ENCODE results near the gene ESPNL.

ESPNL gene

GRCh38 chr2:238060542-238061314 is 39.4 kb upstream of the ESPNL start, which contains the start of gene SCLY:
SCLY (plus strand) TSS chr2:238061001; CDS start chr2:238061055, 54 bp downstream.
- peak within 1 kb of the TSS; percentile 86 for H3K4me3 ChIP-seq (ENCODE audit: low read depth, low read length)
- in situ Hi-C loops (cut with HindIII; ENCODE audit: low sequenced_read_pairs): no loop called here
- DNase-seq (ENCODE audit: low read depth, low spot score): peak; percentile 99
- TF ChIP-seq CTCF (IDR thresholded peaks at IDR 0.05; ENCODE audit: low read depth, low read length): no peak

DNA sequence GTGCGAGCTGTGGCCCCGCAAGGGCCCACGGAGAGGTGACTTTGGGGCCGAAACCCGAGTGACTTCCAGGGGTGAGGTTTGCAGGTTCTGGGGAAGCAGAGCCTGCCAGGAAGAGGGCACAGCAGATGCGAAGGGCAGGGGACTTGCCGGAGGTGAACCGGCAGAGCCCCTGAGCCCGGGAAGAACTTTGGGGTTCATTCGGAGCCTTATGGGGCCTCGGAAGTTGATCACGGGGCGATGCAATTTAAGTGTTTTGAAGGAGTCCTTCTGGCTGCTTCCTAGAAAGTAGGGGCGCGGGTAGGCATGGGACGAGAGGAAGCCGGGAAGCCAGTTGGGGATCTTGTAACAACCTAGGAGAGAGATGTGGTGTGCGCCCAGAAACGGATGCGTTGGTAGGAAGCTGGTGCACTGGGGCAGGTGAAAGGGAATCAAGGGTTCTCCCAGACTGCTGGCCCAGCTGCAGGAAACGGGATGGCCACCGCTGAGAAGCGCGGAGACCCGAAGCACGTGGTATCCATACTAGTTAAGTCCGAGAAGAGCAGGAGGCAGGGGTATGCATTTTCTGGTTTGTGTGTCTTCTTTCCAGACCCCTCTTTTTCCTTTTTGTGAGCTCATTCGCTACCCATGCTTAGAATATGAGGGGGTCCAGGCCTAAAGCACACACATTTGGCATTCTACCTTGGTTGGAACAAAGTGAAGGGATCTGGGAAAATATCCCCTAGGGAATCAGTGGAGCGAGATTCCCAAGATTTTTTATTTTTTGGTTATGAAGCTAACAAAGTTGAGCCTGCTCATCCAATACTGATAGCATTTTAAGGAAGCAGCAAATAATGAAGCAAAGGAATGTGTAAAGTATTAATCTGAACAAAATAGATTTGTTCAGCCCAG is 38.6 kb upstream of the ESPNL start:
- peak; percentile 38 for DNase-seq (ENCODE audit: low read depth, low spot score)
- H3K4me3 ChIP-seq (ENCODE audit: low read depth, low read length): peak overlapping the region; percentile 86
- in situ Hi-C loops (cut with HindIII; ENCODE audit: low sequenced_read_pairs): no loop called here
- TF ChIP-seq CTCF (IDR thresholded peaks at IDR 0.05; ENCODE audit: low read depth, low read length): no peak

DNA sequence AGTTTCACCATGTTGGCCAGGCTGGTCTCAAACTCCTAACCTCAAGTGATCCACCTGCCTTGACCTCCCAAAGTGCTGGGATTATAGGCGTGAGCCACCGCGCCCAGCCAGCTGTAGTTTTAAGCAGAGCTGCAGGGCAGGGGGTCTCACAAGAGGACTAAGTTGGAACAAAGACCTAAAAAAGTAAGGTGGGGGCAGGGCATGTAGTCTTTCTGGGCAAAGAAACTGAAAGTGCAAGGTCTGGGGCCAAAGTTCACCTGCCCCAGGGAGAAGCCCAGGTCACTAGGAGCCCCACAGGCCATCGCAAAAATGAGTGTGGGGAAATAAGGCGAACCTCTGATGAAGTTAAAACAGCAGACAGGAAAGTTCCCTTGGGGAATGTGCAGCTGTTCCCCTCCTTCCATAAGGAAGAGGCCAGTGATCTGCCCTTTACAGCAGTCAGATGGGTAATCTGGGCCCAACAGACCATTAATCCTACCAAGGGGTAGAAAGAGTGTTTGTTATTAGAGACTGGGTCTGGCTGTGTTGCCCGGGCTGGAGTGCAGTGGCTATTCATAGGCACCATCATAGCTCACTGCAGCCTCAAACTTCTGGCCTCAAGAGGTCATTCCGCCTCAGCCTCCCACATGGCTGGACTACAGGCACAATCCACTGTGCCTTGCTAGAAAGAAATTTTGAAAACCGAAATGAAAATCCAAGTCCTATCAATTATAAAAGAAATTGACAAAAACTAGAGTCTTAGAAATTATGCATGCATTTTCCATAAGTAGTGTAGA is 36.5 kb upstream of the ESPNL start:
- in situ Hi-C loops (cut with HindIII; ENCODE audit: low sequenced_read_pairs): no loop called here
- TF ChIP-seq CTCF (IDR thresholded peaks at IDR 0.05; ENCODE audit: low read depth, low read length): no peak
- no peak overlapping the region for H3K4me3 ChIP-seq (ENCODE audit: low read depth, low read length)
- DNase-seq (ENCODE audit: low read depth, low spot score): no peak

GRCh38 chr2:238064376-238064775 is 35.8 kb upstream of the ESPNL start:
- no peak for TF ChIP-seq CTCF (IDR thresholded peaks at IDR 0.05; ENCODE audit: low read depth, low read length)
- no peak for DNase-seq (ENCODE audit: low read depth, low spot score)
- H3K4me3 ChIP-seq (ENCODE audit: low read depth, low read length): no peak overlapping the region
- in situ Hi-C loops (cut with HindIII; ENCODE audit: low sequenced_read_pairs): no loop called here

GRCh38 chr2:238065071-238065846 is 34.9 kb upstream of the ESPNL start:
- no peak for TF ChIP-seq CTCF (IDR thresholded peaks at IDR 0.05; ENCODE audit: low read depth, low read length)
- in situ Hi-C loops (cut with HindIII; ENCODE audit: low sequenced_read_pairs): no loop called here
- no peak for DNase-seq (ENCODE audit: low read depth, low spot score)
- no peak overlapping the region for H3K4me3 ChIP-seq (ENCODE audit: low read depth, low read length)
